Amygdala (tissue), 56 donors: Measurements from ENCODE around the gene TEFM.
"Not testable (repeated sequence)": the region's sequence is repeated elsewhere in the genome, so short reads cannot be mapped to it uniquely, and the experiment has no call there.

ENCODE experiments used
- DNase-seq, 56 donors: peaks; one replicate each; lab custom pipeline; 2025; lab: John Stamatoyannopoulos, UW

TEFM gene

GRCh38 chr17:30906101-30906911, at the start of gene TEFM:
Gene TEFM (minus strand): TSS chr17:30906238. CDS start chr17:30906198, 40 bp downstream.
- DNase-seq = peak; percentile 25 to 92 (median 77)

GRCh38 chr17:30954046-30954830, 48.2 kb upstream of the TEFM start:
- peak in 7 of 56 donors; percentile 6 to 40 (median 11) for DNase-seq

GRCh38 chr17:30952638-30953393, 46.8 kb upstream of the TEFM start:
- DNase-seq = no peak

GRCh38 chr17:30950669-30951399, 44.8 kb upstream of the TEFM start:
- DNase-seq = peak in 26 of 56 donors; percentile 7 to 70 (median 24)

GRCh38 chr17:30950189-30950588, 44.2 kb upstream of the TEFM start:
- DNase-seq = no peak

- DNase-seq = no peak
Observed at GRCh38 chr17:30947796-30948195, 41.8 kb upstream of the TEFM start.

- DNase-seq = no peak
Observed at GRCh38 chr17:30942308-30943079, 36.5 kb upstream of the TEFM start.

- no peak for DNase-seq
Observed at GRCh38 chr17:30939051-30939689, 33.1 kb upstream of the TEFM start.

GRCh38 chr17:30933966-30934365, 27.9 kb upstream of the TEFM start:
- DNase-seq = no peak

- not testable (repeated sequence) for DNase-seq
Observed at GRCh38 chr17:30931582-30931981, 25.5 kb upstream of the TEFM start.

- no peak for DNase-seq
Observed at GRCh38 chr17:30930495-30930894, 24.5 kb upstream of the TEFM start.

GRCh38 chr17:30929861-30930260, 23.8 kb upstream of the TEFM start:
- not testable (repeated sequence) for DNase-seq

GRCh38 chr17:30929081-30929633, 23.1 kb upstream of the TEFM start:
- no peak for DNase-seq

- DNase-seq = no peak
Observed at GRCh38 chr17:30928584-30928983, 22.5 kb upstream of the TEFM start.

- DNase-seq = no peak
Observed at GRCh38 chr17:30927756-30928155, 21.7 kb upstream of the TEFM start.

GRCh38 chr17:30926516-30926915, 20.5 kb upstream of the TEFM start:
- no peak for DNase-seq

- no peak for DNase-seq
Observed at GRCh38 chr17:30924341-30924740, 18.3 kb upstream of the TEFM start.

- peak in 3 of 56 donors; percentile 1 to 3 (median 2) for DNase-seq
Observed at GRCh38 chr17:30922235-30923030, 16.4 kb upstream of the TEFM start.
